Measurements from ENCODE around the gene CDHR1. TPM values are rescaled to one million over a fixed set of nuclear protein-coding genes. Genes with fewer than 3 reads are reported as not detected.

Gene CDHR1
- total and polyA plus RNA-seq, 2 of the 8 experiments (the other 6 are each of a cell fraction or from before 2014, with no cell fraction given): 3.9 to 10.5 TPM

DNA sequence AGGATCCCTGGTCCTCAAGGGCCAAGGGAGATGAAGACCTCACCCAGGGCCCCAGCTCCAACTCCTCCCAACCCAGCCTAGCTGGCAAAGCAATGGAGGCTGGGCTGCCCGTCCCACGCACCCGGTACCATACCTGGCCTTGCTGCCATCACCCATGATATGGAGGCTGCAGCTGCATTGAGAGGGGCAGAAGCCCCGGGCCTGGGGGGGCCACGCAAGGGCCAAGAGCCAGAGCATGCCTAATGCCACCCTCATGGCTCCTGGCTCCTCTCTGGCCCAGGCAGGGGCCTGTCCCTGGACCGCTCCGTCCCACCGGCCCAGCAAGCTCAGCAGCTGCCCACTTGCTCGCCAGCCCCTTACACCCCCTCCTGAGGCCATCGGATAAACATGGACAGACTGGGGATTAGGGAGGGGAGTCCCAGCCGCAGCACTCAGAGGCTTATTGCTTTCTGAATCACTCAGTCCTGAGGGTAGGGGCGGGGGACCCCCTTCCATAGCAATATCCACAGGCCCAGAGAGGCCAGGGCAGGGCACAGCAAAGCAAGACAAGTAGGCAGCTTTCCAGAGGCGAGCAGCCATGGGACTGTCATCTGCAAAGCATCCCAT lies 47.0 kb downstream of the CDHR1 start, which contains the start of gene LRIT1:
LRIT1 (minus strand) TSS at position 362 of the 606 bp plus-strand sequence; CDS start at position 255, 107 bp downstream.
- 92% methylated on average over 13 of the region's 13 CpGs; no CpG with 5 or more reads in 1 of the 2 experiments for WGBS, 2 experiments (ENCODE audit: extremely low coverage in 1 of 2, insufficient coverage in 1 of 2, insufficient read length in 1 of 2, insufficient replicate concordance in 2 of 2, low coverage in 1 of 2, low lambda C conversion rate in 2 of 2, missing lambda C conversion rate in 1 of 2)
- FAIRE-seq: no peak

More for the DNA sequence above, 47.0 kb downstream of the CDHR1 start, which contains the start of gene LRIT1:
- Histone ChIP-seq H2BK12ac (ENCODE audit: low read depth, low read length) (no peak within 1 kb of the TSS), H3K18ac (ENCODE audit: extremely low read depth, low read length) (no peak within 1 kb of the TSS), H2BK20ac (ENCODE audit: low read length) (no peak within 1 kb of the TSS), H3K56ac (replicated peaks; ENCODE audit: insufficient read length, low read depth, low read length) (no peak within 1 kb of the TSS), H2BK15ac (ENCODE audit: low read length) (no peak within 1 kb of the TSS), H3K4ac (replicated peaks; ENCODE audit: insufficient read length, low read depth, low read length) (no peak within 1 kb of the TSS), H3K27ac (ENCODE audit: low read depth, low read length) (no peak within 1 kb of the TSS), H2AK5ac (ENCODE audit: low read depth, low read length) (no peak within 1 kb of the TSS), H3K4me2 (ENCODE audit: insufficient read depth in 1 of 2, low read depth in 2 of 2, low read length in 2 of 2) (no peak within 1 kb of the TSS), H3K4me1 (replicated peaks in 1 of 4; ENCODE audit: control insufficient read depth in 3 of 4, insufficient read depth in 4 of 4, low read length in 3 of 4) (peaks cover 0 to 2% (median 0%) of the 10 kb centered on the region in 4 experiments; a peak in 3 of 7 replicates), H3K9ac (replicated peaks in 1 of 4; ENCODE audit: extremely low read depth in 1 of 4, low read depth in 3 of 4, low read length in 3 of 4) (no peak within 1 kb of the TSS), H3K14ac (ENCODE audit: insufficient read length) (no peak within 1 kb of the TSS), H3K4me3 (ENCODE audit: extremely low read depth in 1 of 4, insufficient read depth in 2 of 4, low read depth in 3 of 4, low read length in 4 of 4) (no peak within 1 kb of the TSS), H2AFZ (ENCODE audit: low read length) (no peak within 1 kb of the TSS), H3K36me3 (ENCODE audit: control insufficient read depth in 2 of 4, insufficient read depth in 4 of 4, low read length in 3 of 4) (no peaks in the 10 kb centered on the region), H4K5ac (ENCODE audit: insufficient read length, low read depth, low read length) (no peak within 1 kb of the TSS), H3K23ac (ENCODE audit: insufficient read length) (no peak within 1 kb of the TSS), H2BK5ac (ENCODE audit: low read depth, low read length) (no peak within 1 kb of the TSS), H3K79me2 (ENCODE audit: control insufficient read depth in 1 of 2, insufficient read depth in 2 of 2, low read length in 2 of 2) (no peaks in the 10 kb centered on the region), H3K79me1 (ENCODE audit: low read depth, low read length) (no peaks in the 10 kb centered on the region), H2BK120ac (replicated peaks; ENCODE audit: low read depth, low read length) (no peak within 1 kb of the TSS), H4K20me1 (replicated peaks in 1 of 2; ENCODE audit: control insufficient read depth in 1 of 2, insufficient read depth in 2 of 2, low read length in 2 of 2) (no peaks in the 10 kb centered on the region), H3K9me3 (ENCODE audit: insufficient read depth in 2 of 2, low read depth in 1 of 2, low read length in 1 of 2) (no peaks in the 10 kb centered on the region), H3K23me2 (ENCODE audit: low read depth, low read length) (no peaks in the 10 kb centered on the region; the same call in 1 of the 2 replicates), H4K8ac (ENCODE audit: extremely low read depth, insufficient read depth, low read length) (peak within 1 kb of the TSS; percentile 64), H3K27me3 (replicated peaks in 1 of 4; ENCODE audit: control insufficient read depth in 3 of 4, extremely low read depth in 1 of 4, insufficient read depth in 3 of 4, low read length in 3 of 4) (peaks cover 0 to 10% (median 7%) of the 10 kb centered on the region in 4 experiments; a peak in 5 of 7 replicates), H4K91ac (replicated peaks; ENCODE audit: insufficient read length, low read length) (no peak within 1 kb of the TSS)
- POLR2A ChIA-PET (ENCODE audit: partially characterized antibody): no interaction called here
- no peak for DNase-seq (ENCODE audit: low read depth in 1 of 2, low spot score in 2 of 2)
- CTCF ChIA-PET (ENCODE audit: partially characterized antibody): interaction anchor here (1.0 to 11.2 kb wide), 4 partner anchors 14 to 299 kb away, joined by 4 to 102 read pairs (median 7); no protein-coding TSS in a partner anchor

Measured in H1 (cell line).